Measurements from ENCODE around the gene BACE1.

Gene BACE1

DNA sequence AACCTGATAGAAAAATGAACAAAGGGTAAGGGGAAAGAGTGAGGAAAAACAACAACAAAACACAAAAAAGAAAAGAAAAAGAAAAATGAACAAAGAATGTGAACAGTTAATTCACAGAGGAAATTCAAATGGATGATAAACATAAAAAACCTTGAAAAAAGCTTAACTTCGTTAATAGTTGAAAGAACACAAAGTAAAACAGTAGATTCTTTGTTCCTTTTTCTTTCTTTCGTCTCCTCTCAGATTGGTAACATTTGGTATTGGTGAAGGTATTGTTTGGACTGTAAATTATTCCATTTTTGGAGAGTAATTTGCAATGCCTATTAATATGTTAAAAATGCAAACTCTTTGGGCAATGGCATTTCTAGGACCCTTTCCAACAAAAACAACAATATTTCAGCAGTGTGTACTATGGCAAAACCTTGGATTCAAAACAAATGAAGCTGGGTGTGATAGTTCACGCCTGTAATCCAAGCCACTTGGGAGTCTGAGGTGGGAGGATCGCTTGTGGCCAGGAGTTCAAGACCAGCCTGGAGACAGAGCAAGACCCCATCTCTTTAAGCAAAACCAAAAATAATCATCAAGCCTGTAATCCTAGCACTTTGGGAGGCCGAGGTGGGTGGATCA is 3.3 kb upstream of the BACE1 start:
- Histone ChIP-seq H3K9me2 (ENCODE audit: low read depth, low read length) (no peaks in the 10 kb centered on the region), H3K79me2 (ENCODE audit: insufficient read depth, low read length) (no peaks in the 10 kb centered on the region), H3K27ac (ENCODE audit: low read depth, low read length, poor library complexity, severe bottlenecking) (no peak overlapping the region)

DNA sequence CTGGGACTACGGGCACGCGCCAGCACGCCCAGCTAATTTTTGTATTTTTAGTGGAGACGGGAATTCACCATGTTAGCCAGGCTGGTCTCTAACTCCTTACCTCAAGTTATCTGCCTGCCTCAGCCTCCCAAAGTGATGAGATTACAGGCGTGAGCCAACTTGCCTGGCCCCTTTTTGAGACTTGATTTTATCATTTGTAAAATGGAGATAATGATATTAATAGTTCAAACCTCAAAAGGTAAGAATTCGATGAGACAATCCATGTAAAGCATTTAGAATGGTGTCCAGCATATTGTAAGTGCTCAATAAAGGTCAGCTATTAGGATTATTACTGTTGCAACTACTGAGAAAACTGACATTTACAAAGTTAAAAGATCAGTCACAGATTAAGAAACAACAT is 2.7 kb upstream of the BACE1 start:
- H3K79me2 ChIP-seq (ENCODE audit: insufficient read depth, low read length), result no peaks in the 10 kb centered on the region
- H3K36me3 ChIP-seq (ENCODE audit: insufficient read depth, low read length), result no peaks in the 10 kb centered on the region
- no peaks in the 10 kb centered on the region for H3K4me1 ChIP-seq (ENCODE audit: insufficient read depth, low read length, severe bottlenecking)
- H4K20me1 ChIP-seq (ENCODE audit: insufficient read depth, low read length), result no peaks in the 10 kb centered on the region
- H3K4me3 ChIP-seq (ENCODE audit: low read depth, low read length, poor library complexity, severe bottlenecking), result no peak overlapping the region
- H2AFZ ChIP-seq (ENCODE audit: low read length), result no peak overlapping the region
- H3K9ac ChIP-seq (ENCODE audit: low read length), result no peak overlapping the region
- no peak for TF ChIP-seq CTCF (IDR thresholded peaks at IDR 0.05; ENCODE audit: low read length)
- TF ChIP-seq EZH2 (IDR thresholded peaks at IDR 0.05; ENCODE audit: borderline replicate concordance, low read length), result no peak
- H3K27me3 ChIP-seq (ENCODE audit: insufficient read depth, low read length), result no peaks in the 10 kb centered on the region
- no peaks in the 10 kb centered on the region for H3F3A ChIP-seq (ENCODE audit: insufficient read depth, low read length)
- H3K4me2 ChIP-seq (ENCODE audit: low read length), result no peak overlapping the region
- no peaks in the 10 kb centered on the region for H3K9me2 ChIP-seq (ENCODE audit: low read depth, low read length)
- no peak overlapping the region for H3K27ac ChIP-seq (ENCODE audit: low read depth, low read length, poor library complexity, severe bottlenecking)
- no peaks in the 10 kb centered on the region for H3K9me3 ChIP-seq (ENCODE audit: low read length)

More for the DNA sequence above, 3.3 kb upstream of the BACE1 start:
- Histone ChIP-seq H3K9me3 (ENCODE audit: low read length) (no peaks in the 10 kb centered on the region), H2AFZ (ENCODE audit: low read length) (no peak overlapping the region), H3F3A (ENCODE audit: insufficient read depth, low read length) (no peaks in the 10 kb centered on the region), H3K36me3 (ENCODE audit: insufficient read depth, low read length) (no peaks in the 10 kb centered on the region), H3K27me3 (ENCODE audit: insufficient read depth, low read length) (no peaks in the 10 kb centered on the region), H3K4me2 (ENCODE audit: low read length) (no peak overlapping the region), H4K20me1 (ENCODE audit: insufficient read depth, low read length) (no peaks in the 10 kb centered on the region), H3K4me3 (ENCODE audit: low read depth, low read length, poor library complexity, severe bottlenecking) (no peak overlapping the region), H3K9ac (ENCODE audit: low read length) (no peak overlapping the region), H3K4me1 (ENCODE audit: insufficient read depth, low read length, severe bottlenecking) (no peaks in the 10 kb centered on the region)
- TF ChIP-seq EZH2 (IDR thresholded peaks at IDR 0.05; ENCODE audit: borderline replicate concordance, low read length) (no peak), CTCF (IDR thresholded peaks at IDR 0.05; ENCODE audit: low read length) (no peak)

DNA sequence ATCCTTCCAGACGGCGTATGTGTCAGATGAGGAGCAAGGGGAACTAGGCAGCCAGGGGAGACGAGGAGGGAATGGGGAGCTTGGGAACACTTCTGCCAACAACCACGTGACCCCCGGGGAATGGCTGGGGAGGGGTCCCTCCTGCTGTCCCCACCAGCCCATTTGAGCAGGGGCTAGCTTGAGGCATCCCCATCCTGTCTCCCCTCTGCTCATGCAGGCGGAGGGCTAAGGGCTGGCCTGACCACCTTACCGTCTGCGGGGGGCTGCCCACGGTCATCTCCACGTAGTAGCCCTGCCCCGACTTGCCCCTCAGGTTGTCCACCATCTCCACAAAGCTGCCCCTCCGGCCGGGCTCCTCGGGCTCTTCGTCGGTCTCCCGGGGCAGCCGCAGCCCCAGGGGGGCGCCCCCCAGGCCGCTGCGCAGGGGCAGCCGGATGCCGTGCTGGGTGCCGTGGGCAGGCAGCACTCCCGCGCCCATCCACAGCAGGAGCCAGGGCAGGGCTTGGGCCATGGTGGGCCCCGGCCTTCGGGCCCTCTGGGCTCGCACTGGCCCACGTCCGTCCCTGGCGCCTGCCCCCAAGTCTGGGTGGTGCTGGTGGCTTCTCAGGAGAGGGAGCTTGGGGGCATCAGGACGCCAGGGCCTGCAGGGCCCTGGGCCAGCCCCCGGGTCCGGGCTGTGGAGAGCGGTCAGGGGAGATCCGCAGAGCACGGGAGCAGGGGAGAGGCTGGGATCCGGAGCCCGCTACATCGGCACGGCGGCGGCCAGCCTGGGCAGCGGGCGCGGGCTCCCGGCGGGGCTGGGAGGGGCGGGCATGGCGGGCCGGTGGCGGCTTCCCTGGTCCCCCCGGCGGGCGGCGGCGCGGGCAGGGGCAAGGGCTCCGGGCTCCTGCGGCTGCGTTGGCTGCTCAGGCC is 515 bp downstream of the BACE1 start:
- H3K27me3 ChIP-seq (ENCODE audit: insufficient read depth, low read length), result no peaks in the 10 kb centered on the region
- H3K4me1 ChIP-seq (ENCODE audit: insufficient read depth, low read length, severe bottlenecking), result no peaks in the 10 kb centered on the region
- H3K27ac ChIP-seq (ENCODE audit: low read depth, low read length, poor library complexity, severe bottlenecking), result no peak overlapping the region
- no peak overlapping the region for H3K4me3 ChIP-seq (ENCODE audit: low read depth, low read length, poor library complexity, severe bottlenecking)
- no peaks in the 10 kb centered on the region for H3K79me2 ChIP-seq (ENCODE audit: insufficient read depth, low read length)
- H2AFZ ChIP-seq (ENCODE audit: low read length), result no peak overlapping the region
- no peak overlapping the region for H3K9ac ChIP-seq (ENCODE audit: low read length)
- no peaks in the 10 kb centered on the region for H3K9me2 ChIP-seq (ENCODE audit: low read depth, low read length)
- no peaks in the 10 kb centered on the region for H3K9me3 ChIP-seq (ENCODE audit: low read length)
- no peak for TF ChIP-seq CTCF (IDR thresholded peaks at IDR 0.05; ENCODE audit: low read length)
- no peak overlapping the region for H3K4me2 ChIP-seq (ENCODE audit: low read length)
- no peaks in the 10 kb centered on the region for H3F3A ChIP-seq (ENCODE audit: insufficient read depth, low read length)
- no peaks in the 10 kb centered on the region for H3K36me3 ChIP-seq (ENCODE audit: insufficient read depth, low read length)
- H4K20me1 ChIP-seq (ENCODE audit: insufficient read depth, low read length), result no peaks in the 10 kb centered on the region

Measured in OCI-LY1 (cell line).